ENCODE data around the gene FRMD4B.

Gene FRMD4B

GRCh38 chr3:69120879-69121464 lies 264.9 kb downstream of the FRMD4B start:
- peak; percentile 47 to 77 for DNase-seq
